Activated naive CD8-positive, alpha-beta T cell treated with anti-CD3 and anti-CD28 coated beads, Interleukin-2, amount 10 ng/mL, durations not matched to agents 7 days and 5 days (primary cell): Measurements from ENCODE around the gene VEGFA. TPM values are rescaled to one million over a fixed set of nuclear protein-coding genes. Genes with fewer than 3 reads are reported as not detected.

Experiments used
- ATAC-seq: fragments of 150-1000 bp; cut with Tn5 transposase; one replicate; pipeline ENCODE4 v1.10.0; 2021; ENCODE audit warnings: low read depth, moderate library complexity
- POLR2A ChIA-PET: fragments of 350-600 bp; sonication (Branson Sonifier 250); formaldehyde crosslinking; loops from one replicate; lab custom pipeline; 2021; ENCODE audit warnings: antibody characterized with exemption; lab: Charles Lee
- DNase-seq: peaks from one replicate; pipeline ENCODE4 v3.0.0; 2021
- H3K27ac Mint-ChIP-seq: one replicate; pipeline ENCODE4 v1.8.0; 2022; ENCODE audit warnings: mild to moderate bottlenecking, mixed read lengths
- H3K27me3 Mint-ChIP-seq: one replicate; pipeline ENCODE4 v1.8.0; 2022; ENCODE audit warnings: mild to moderate bottlenecking, moderate library complexity, mixed read lengths
- H3K36me3 Mint-ChIP-seq: one replicate; pipeline ENCODE4 v1.8.0; 2021; ENCODE audit warnings: mild to moderate bottlenecking, mixed read lengths
- H3K4me1 Mint-ChIP-seq: one replicate; pipeline ENCODE4 v1.8.0; 2021; ENCODE audit warnings: mixed read lengths
- H3K4me3 Mint-ChIP-seq: one replicate; pipeline ENCODE4 v1.8.0; 2022; ENCODE audit warnings: mild to moderate bottlenecking, moderate library complexity, mixed read lengths
- H3K9me3 Mint-ChIP-seq: one replicate; pipeline ENCODE4 v1.8.0; 2021; ENCODE audit warnings: mixed read lengths
- total RNA-seq, 2 experiments: library from RNA; stranded (reverse); gene quantifications; one replicate each; pipeline ENCODE4 v1.2.3, GENCODE V29; 2021

VEGFA gene
- total RNA-seq, 2 experiments from 2014 or later: 33.6 to 39.5 TPM

- ATAC-seq (no peak), DNase-seq (no peak)
- POLR2A ChIA-PET: no interaction called here
- Mint-ChIP-seq H3K27ac (no peak overlapping the region), H3K4me1 (peaks cover 2% of the 10 kb centered on the region), H3K9me3 (no peaks in the 10 kb centered on the region), H3K36me3 (peaks cover 2% of the 10 kb centered on the region), H3K4me3 (no peak overlapping the region), H3K27me3 (peaks cover 8% of the 10 kb centered on the region)
Measured at GRCh38 chr6:43766964-43767461, 3.0 kb upstream of the VEGFA start.

- DNase-seq (no peak), ATAC-seq (no peak)
- H3K4me3 Mint-ChIP-seq: no peak overlapping the region
- H3K4me1 Mint-ChIP-seq: peaks cover 6% of the 10 kb centered on the region
- no peaks in the 10 kb centered on the region for H3K9me3 Mint-ChIP-seq
- POLR2A ChIA-PET: interaction anchor here (3.8 to 4.2 kb wide), 2 partner anchors 43 to 306 kb away, joined by 20 to 34 read pairs; no protein-coding TSS in a partner anchor
- H3K36me3 Mint-ChIP-seq: peaks cover 4% of the 10 kb centered on the region
- H3K27me3 Mint-ChIP-seq: peaks cover 8% of the 10 kb centered on the region
- H3K27ac Mint-ChIP-seq: no peak overlapping the region
Measured at GRCh38 chr6:43767553-43768505, 2.2 kb upstream of the VEGFA start.

GRCh38 chr6:43768506-43768860 is 1.5 kb upstream of the VEGFA start:
- ATAC-seq (no peak), DNase-seq (no peak)
- H3K4me1 Mint-ChIP-seq: peaks cover 12% of the 10 kb centered on the region
- H3K27ac Mint-ChIP-seq: no peak overlapping the region
- no peaks in the 10 kb centered on the region for H3K9me3 Mint-ChIP-seq
- POLR2A ChIA-PET: interaction anchor here (2.2 to 4.2 kb wide), 3 partner anchors 44 to 310 kb away, joined by 10 to 34 read pairs (median 20); no protein-coding TSS in a partner anchor
- peaks cover 6% of the 10 kb centered on the region for H3K36me3 Mint-ChIP-seq
- H3K4me3 Mint-ChIP-seq: no peak overlapping the region
- peaks cover 8% of the 10 kb centered on the region for H3K27me3 Mint-ChIP-seq

GRCh38 chr6:43768983-43769525 is 957 bp upstream of the VEGFA start:
- Mint-ChIP-seq H3K27me3 (peaks cover 8% of the 10 kb centered on the region), H3K4me1 (peaks cover 15% of the 10 kb centered on the region), H3K27ac (peak overlapping the region; percentile 90), H3K4me3 (peak overlapping the region; percentile 98), H3K36me3 (peaks cover 6% of the 10 kb centered on the region), H3K9me3 (no peaks in the 10 kb centered on the region)
- ATAC-seq (no peak), DNase-seq (no peak)
- POLR2A ChIA-PET: interaction anchor here (0.6 to 4.2 kb wide), 7 partner anchors 44 to 478 kb away, joined by 3 to 34 read pairs (median 10); partner anchors contain the start of genes GTPBP2 and HSP90AB1

GRCh38 chr6:43770372-43771209 is 580 bp downstream of the VEGFA start:
- Mint-ChIP-seq H3K4me1 (peaks cover 28% of the 10 kb centered on the region), H3K36me3 (peaks cover 6% of the 10 kb centered on the region), H3K4me3 (peak overlapping the region; percentile 98), H3K9me3 (no peaks in the 10 kb centered on the region), H3K27me3 (peaks cover 5% of the 10 kb centered on the region), H3K27ac (peak overlapping the region; percentile 90)
- ATAC-seq: peak; percentile 31
- POLR2A ChIA-PET: interaction anchor here (0.8 to 4.2 kb wide), 10 partner anchors 14 to 308 kb away, joined by 3 to 34 read pairs (median 8); partner anchors contain the start of genes GTPBP2, MAD2L1BP and MRPS18A
- DNase-seq: peak; percentile 62

GRCh38 chr6:43771210-43771857 is 1.3 kb downstream of the VEGFA start:
- DNase-seq (peak; percentile 76), ATAC-seq (peak; percentile 29)
- peaks cover 6% of the 10 kb centered on the region for H3K36me3 Mint-ChIP-seq
- H3K9me3 Mint-ChIP-seq: no peaks in the 10 kb centered on the region
- peak overlapping the region; percentile 98 for H3K4me3 Mint-ChIP-seq
- POLR2A ChIA-PET: interaction anchor here (1.3 to 4.2 kb wide), 6 partner anchors 47 to 303 kb away, joined by 4 to 34 read pairs (median 10); partner anchors contain the start of genes GTPBP2, MAD2L1BP and MRPS18A
- H3K4me1 Mint-ChIP-seq: peaks cover 31% of the 10 kb centered on the region
- peak overlapping the region; percentile 63 for H3K27ac Mint-ChIP-seq
- H3K27me3 Mint-ChIP-seq: peaks cover 4% of the 10 kb centered on the region

GRCh38 chr6:43771858-43772680 is 2.1 kb downstream of the VEGFA start:
- H3K36me3 Mint-ChIP-seq: peaks cover 10% of the 10 kb centered on the region
- peak overlapping the region; percentile 93 for H3K27ac Mint-ChIP-seq
- POLR2A ChIA-PET: interaction anchor here (0.6 to 1.0 kb wide), 2 partner anchors 47 to 295 kb away, joined by 3 read pairs; partner anchors contain the start of gene TJAP1
- H3K9me3 Mint-ChIP-seq: no peaks in the 10 kb centered on the region
- peak overlapping the region; percentile 98 for H3K4me3 Mint-ChIP-seq
- ATAC-seq (peak; percentile 23), DNase-seq (peak; percentile 85)
- peaks cover 35% of the 10 kb centered on the region for H3K4me1 Mint-ChIP-seq
- H3K27me3 Mint-ChIP-seq: peaks cover 2% of the 10 kb centered on the region

- peaks cover 36% of the 10 kb centered on the region for H3K4me1 Mint-ChIP-seq
- peaks cover 13% of the 10 kb centered on the region for H3K36me3 Mint-ChIP-seq
- H3K9me3 Mint-ChIP-seq: no peaks in the 10 kb centered on the region
- DNase-seq: no peak
- POLR2A ChIA-PET: interaction anchor here (0.6 to 1.0 kb wide), 2 partner anchors 48 to 295 kb away, joined by 3 read pairs; partner anchors contain the start of gene TJAP1
- no peak for ATAC-seq
- no peaks in the 10 kb centered on the region for H3K27me3 Mint-ChIP-seq
- peak overlapping the region; percentile 93 for H3K27ac Mint-ChIP-seq
- H3K4me3 Mint-ChIP-seq: peak overlapping the region; percentile 98
Measured at GRCh38 chr6:43772681-43773049, 2.7 kb downstream of the VEGFA start.

- Mint-ChIP-seq H3K36me3 (peaks cover 13% of the 10 kb centered on the region), H3K4me1 (peaks cover 36% of the 10 kb centered on the region), H3K9me3 (no peaks in the 10 kb centered on the region), H3K27me3 (no peaks in the 10 kb centered on the region), H3K27ac (peak overlapping the region; percentile 74), H3K4me3 (peak overlapping the region; percentile 98)
- ATAC-seq (no peak), DNase-seq (peak; percentile 73)
- POLR2A ChIA-PET: interaction anchor here (0.6 to 1.2 kb wide), 4 partner anchors 36 to 296 kb away, joined by 3 read pairs; partner anchors contain the start of gene TJAP1
Measured at GRCh38 chr6:43773050-43773979, 3.3 kb downstream of the VEGFA start.

GRCh38 chr6:43773980-43774775 is 4.2 kb downstream of the VEGFA start:
- Mint-ChIP-seq H3K36me3 (peaks cover 16% of the 10 kb centered on the region), H3K9me3 (no peaks in the 10 kb centered on the region), H3K4me1 (peaks cover 36% of the 10 kb centered on the region), H3K27me3 (no peaks in the 10 kb centered on the region), H3K4me3 (peak overlapping the region; percentile 39), H3K27ac (no peak overlapping the region)
- ATAC-seq: no peak
- DNase-seq: no peak
- POLR2A ChIA-PET: interaction anchor here (0.9 to 1.4 kb wide), 5 partner anchors 36 to 305 kb away, joined by 3 to 4 read pairs (median 3); no protein-coding TSS in a partner anchor
